GM20000 (cell line): ENCODE data around the gene HELZ.

Experiments
- DNase-seq: peaks from one replicate; pipeline ENCODE4 v3.0.0; 2012; ENCODE audit warnings: low spot score
- CTCF ChIP-seq: IDR thresholded peaks from 2 replicates; pipeline ENCODE4 v1.5.1; 2012; ENCODE audit warnings: mild to moderate bottlenecking, control low read depth; ENCODE audit errors: extremely low read depth, missing control alignments

HELZ gene

GRCh38 chr17:67049025-67049739 lies 195.8 kb downstream of the HELZ start:
- no peak for TF ChIP-seq CTCF
- no peak for DNase-seq

- no peak for TF ChIP-seq CTCF
- DNase-seq, result no peak
Observed at GRCh38 chr17:67047382-67047781, 197.6 kb downstream of the HELZ start.

GRCh38 chr17:67046398-67046797 lies 198.6 kb downstream of the HELZ start:
- no peak for DNase-seq
- TF ChIP-seq CTCF, result no peak

- no peak for TF ChIP-seq CTCF
- DNase-seq, result no peak
Observed at GRCh38 chr17:67044940-67045339, 200.1 kb downstream of the HELZ start.

GRCh38 chr17:67044016-67044772 lies 200.8 kb downstream of the HELZ start, which contains the start of gene CACNG1:
Gene CACNG1 (plus strand): TSS chr17:67044554. CDS start chr17:67044661, 107 bp downstream.
- DNase-seq, result no peak
- TF ChIP-seq CTCF, result no peak

- no peak for TF ChIP-seq CTCF
- no peak for DNase-seq
Observed at GRCh38 chr17:67043283-67043682, 201.7 kb downstream of the HELZ start.
